A549 (cell line): Measurements from ENCODE around the gene KIFC3. TPM values are rescaled to one million over a fixed set of nuclear protein-coding genes. Genes with fewer than 3 reads are reported as not detected.

Experiments
- ATAC-seq, 2 experiments: fragments of 200-7000 bp in 1 of 2; fragments of >200 bp in 1 of 2; cut with Nextera tagmentation in 1 of 2; cut with Tn5 transposase in 1 of 2; 3 replicates each; pipeline versions ENCODE4 v1.8.0 to v1.9.1; 2018 to 2020; ENCODE audit warnings: mild to moderate bottlenecking in 1 of 2, moderate library complexity in 1 of 2
- CTCF ChIA-PET: fragments of 300-600 bp; sonication (Branson Sonifier 250); formaldehyde crosslinking; extraction: SDS; loops from one replicate; lab custom pipeline; 2021; ENCODE audit warnings: antibody characterized with exemption, inconsistent platforms; lab: Yijun Ruan, JAX
- POLR2A ChIA-PET: fragments of 350-600 bp; formaldehyde crosslinking; extraction: SDS; loops from one replicate; lab custom pipeline; 2021; ENCODE audit warnings: antibody characterized with exemption, inconsistent platforms; lab: Yijun Ruan, JAX
- DNase-seq, 2 experiments: peaks; one replicate each; pipeline versions ENCODE4 v3.0.0 to v3.0.0-alpha.2; 2011 to 2016; ENCODE audit warnings: low read depth in 1 of 2, low spot score in 1 of 2
- FAIRE-seq: peaks from 2 replicates; lab custom pipeline; 2011; peaks lifted over from hg19 to GRCh38; lab: Jason Lieb, UNC
- H3K27ac ChIP-seq, 2 experiments: fragments of >200 bp; sonication (Bioruptor Twin); formaldehyde crosslinking; 3 replicates each; pipeline ENCODE4 v1.5.1; 2016 to 2017
- H3K4me1 ChIP-seq: fragments of >200 bp; sonication (Bioruptor Twin); formaldehyde crosslinking; 3 replicates; pipeline ENCODE4 v1.6.1; 2016
- H3K4me2 ChIP-seq: fragments of >200 bp; sonication (Bioruptor Twin); formaldehyde crosslinking; 3 replicates; pipeline ENCODE4 v1.6.1; 2016
- H3K4me3 ChIP-seq: fragments of >200 bp; sonication (Bioruptor Twin); formaldehyde crosslinking; 3 replicates; pipeline ENCODE4 v1.5.1; 2016
- H3K9me3 ChIP-seq: fragments of >200 bp; sonication (Bioruptor Twin); formaldehyde crosslinking; 3 replicates; pipeline ENCODE4 v1.6.1; 2016
- BHLHE40 ChIP-seq: IDR thresholded peaks from 2 replicates; pipeline ENCODE4 v1.6.1; 2012; ENCODE audit warnings: low read depth, low read length, inconsistent platforms
- CBX8 ChIP-seq: fragments of 200-600 bp; sonication (generic); IDR thresholded peaks from 2 replicates; pipeline ENCODE4 v1.6.1; 2016
- CEBPB ChIP-seq, 2 experiments: fragments of >200 bp in 1 of 2; sonication (Bioruptor Twin) in 1 of 2; formaldehyde crosslinking in 1 of 2; IDR thresholded peaks; 2 replicates each; pipeline ENCODE4 v1.6.1; 2012 to 2016
- CHD2 ChIP-seq: fragments of 150-350 bp; IDR thresholded peaks from 2 replicates; pipeline ENCODE4 v1.6.1; 2014; ENCODE audit warnings: low read length; ENCODE audit not compliant: partially characterized antibody
- EHF ChIP-seq: fragments of 250-450 bp; sonication (Bioruptor Pico); IDR thresholded peaks from 2 replicates; pipeline ENCODE4 v1.5.0; 2020; ENCODE audit warnings: mild to moderate bottlenecking
- FOSL2 ChIP-seq, 2 experiments: fragments of 450-650 bp in 1 of 2; fragments of >200 bp in 1 of 2; sonication (Bioruptor Twin) in 1 of 2; formaldehyde crosslinking; IDR thresholded peaks; 2 replicates each; pipeline versions ENCODE4 v1.5.0 to v1.6.1; 2016 to 2020; ENCODE audit warnings: mild to moderate bottlenecking in 1 of 2, moderate library complexity in 1 of 2
- FOXS1 ChIP-seq: fragments of 250-450 bp; sonication (Bioruptor Pico); IDR thresholded peaks from 2 replicates; pipeline ENCODE4 v1.5.0; 2020; ENCODE audit warnings: mild to moderate bottlenecking, moderate library complexity
- HEYL ChIP-seq: fragments of 250-450 bp; sonication (Bioruptor Pico); IDR thresholded peaks from 2 replicates; pipeline ENCODE4 v1.8.0; 2021; ENCODE audit warnings: mild to moderate bottlenecking, moderate library complexity
- HOXA7 ChIP-seq: fragments of 250-450 bp; sonication (Bioruptor Pico); IDR thresholded peaks from 2 replicates; pipeline ENCODE4 v1.5.0; 2020; ENCODE audit warnings: mild to moderate bottlenecking, moderate library complexity
- JUN ChIP-seq, 2 experiments: fragments of >200 bp; sonication (Bioruptor Twin); formaldehyde crosslinking; IDR thresholded peaks; 2 replicates in 1 of 2; 3 replicates in 1 of 2; pipeline ENCODE4 v1.6.1; 2016 to 2017
- MAFK ChIP-seq: fragments of 450-650 bp; IDR thresholded peaks from 2 replicates; pipeline ENCODE4 v1.6.1; 2014; ENCODE audit not compliant: partially characterized antibody
- NFE2L2 ChIP-seq: fragments of 150-350 bp; conservative IDR thresholded peaks from 2 replicates; pipeline ENCODE4 v1.6.1; 2014; ENCODE audit warnings: low read length
- NR3C1 ChIP-seq: fragments of >200 bp; sonication (Bioruptor Twin); formaldehyde crosslinking; IDR thresholded peaks from 3 replicates; pipeline ENCODE4 v1.6.1; 2017
- POLR2A ChIP-seq: IDR thresholded peaks from 2 replicates; pipeline ENCODE4 v1.6.1; 2012; ENCODE audit warnings: mild to moderate bottlenecking, low read length
- POLR2AphosphoS2 ChIP-seq: conservative IDR thresholded peaks from 2 replicates; pipeline ENCODE4 v1.6.1; 2012; ENCODE audit warnings: low read length, improper control_type of control experiment, inconsistent platforms
- RNF2 ChIP-seq: fragments of 200-600 bp; sonication (generic); IDR thresholded peaks from 2 replicates; pipeline ENCODE4 v1.6.1; 2016; ENCODE audit warnings: low read depth, mild to moderate bottlenecking, antibody characterized with exemption, moderate library complexity, borderline replicate concordance
- SMC3 ChIP-seq: fragments of >200 bp; sonication (Bioruptor Twin); formaldehyde crosslinking; IDR thresholded peaks from 3 replicates; pipeline ENCODE4 v1.6.1; 2018; ENCODE audit warnings: inconsistent platforms
- SREBF2 ChIP-seq: fragments of 450-650 bp; IDR thresholded peaks from 2 replicates; pipeline ENCODE4 v1.6.1; 2014; ENCODE audit warnings: mild to moderate bottlenecking, moderate library complexity
- TFCP2L1 ChIP-seq: fragments of 250-450 bp; sonication (Bioruptor Pico); IDR thresholded peaks from 2 replicates; pipeline ENCODE4 v1.5.0; 2021; ENCODE audit warnings: mild to moderate bottlenecking
- ZC3H11A ChIP-seq: fragments of 450-650 bp; IDR thresholded peaks from 2 replicates; pipeline ENCODE4 v1.6.1; 2014; ENCODE audit warnings: antibody characterized with exemption, mild to moderate bottlenecking
- WGBS: methylation state at CpG from one replicate; pipeline ENCODE4 v1.1.6; 2017; ENCODE audit errors: missing lambda C conversion rate; 5-methylcytosine and 5-hydroxymethylcytosine counted together
- polyA plus RNA-seq, 4 experiments: library from polyadenylated mRNA; depleted of rRNA in 3 of 4; stranded (reverse); fragments of >200 nt; fragmentation: RNase III in 1 of 4; extraction: RNeasy Plus Mini Kit Qiagen cat#74134 plus additional on column Dnase treatment in 1 of 4; gene quantifications; 2 replicates in 3 of 4; 3 replicates in 1 of 4; pipeline ENCODE4 v1.2.3, GENCODE V29; 2011 to 2017
- TF ChIP-seq, protein P1 (sequence below): fragments of >200 bp; sonication (Bioruptor Twin); formaldehyde crosslinking; IDR thresholded peaks from 3 replicates; pipeline ENCODE4 v1.6.1; 2016
- TF ChIP-seq, protein P2 (sequence below): fragments of 250-450 bp; sonication (Bioruptor Pico); IDR thresholded peaks from 2 replicates; pipeline ENCODE4 v1.5.0; 2021; ENCODE audit warnings: mild to moderate bottlenecking, moderate library complexity, borderline replicate concordance
- TF ChIP-seq, protein P3 (sequence below): IDR thresholded peaks from 2 replicates; pipeline ENCODE4 v1.6.1; 2012
- TF ChIP-seq, protein P4 (sequence below): fragments of 450-650 bp; IDR thresholded peaks from 2 replicates; pipeline ENCODE4 v1.6.1; 2014; ENCODE audit warnings: antibody characterized with exemption
- TF ChIP-seq, protein P5 (sequence below): IDR thresholded peaks from 2 replicates; pipeline ENCODE4 v1.6.1; 2012; ENCODE audit warnings: low read depth, borderline replicate concordance
- TF ChIP-seq, protein P6 (sequence below): fragments of 150-350 bp; IDR thresholded peaks from 2 replicates; pipeline ENCODE4 v1.6.1; 2014; ENCODE audit warnings: low read depth, mild to moderate bottlenecking, low read length

Gene KIFC3
- polyA plus RNA-seq, 2 of the 4 experiments (the other 2 are of a cell fraction) = 128 to 178 TPM

DNA sequence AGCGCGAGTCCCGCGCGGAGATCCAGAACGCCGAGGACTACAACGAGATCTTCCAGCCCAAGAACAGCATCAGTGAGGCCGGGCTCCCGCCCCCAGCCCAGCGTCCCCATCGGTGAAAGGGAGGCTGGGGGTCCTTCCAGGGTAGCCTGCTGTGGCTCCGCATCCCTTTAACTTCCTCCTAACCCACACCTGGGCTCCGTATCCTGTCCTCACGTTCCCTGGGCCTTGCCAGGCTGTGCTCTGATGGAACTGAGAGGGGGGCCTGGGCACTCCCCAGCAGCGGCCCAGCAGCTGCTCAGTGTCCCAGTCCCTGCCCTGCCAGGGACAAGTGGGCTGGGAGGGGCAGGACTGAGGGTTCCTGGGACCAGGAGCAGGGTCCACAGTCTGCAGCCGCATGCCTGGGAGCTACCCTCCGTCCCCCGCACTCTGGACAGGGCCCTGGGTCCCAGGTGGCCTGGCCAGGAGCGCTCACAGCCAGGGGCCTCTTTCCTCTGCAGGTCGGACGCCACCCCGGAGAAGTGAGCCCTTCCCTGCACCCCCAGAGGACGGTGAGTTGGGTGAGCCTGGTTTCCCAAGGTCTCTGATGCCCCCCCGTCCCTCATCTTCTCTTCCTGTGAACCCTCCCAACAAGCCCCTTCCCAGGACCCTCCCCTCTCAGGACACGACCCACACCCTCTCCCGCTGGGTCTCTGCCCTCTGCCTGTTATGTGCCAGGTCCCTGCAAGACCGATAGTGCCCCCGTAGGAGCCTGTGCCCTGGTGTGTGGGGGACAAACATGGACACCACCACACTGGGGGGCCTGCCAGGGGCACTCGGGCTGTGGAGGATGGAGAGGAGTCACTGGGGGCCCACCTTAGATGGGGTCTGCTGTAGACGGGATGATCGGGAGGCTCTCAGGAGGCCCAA lies 48.6 kb downstream of the KIFC3 start:
- H3K4me2 ChIP-seq = no peak overlapping the region
- POLR2A ChIA-PET = interaction anchor here (0.6 kb wide), 1 partner anchor 55 kb away, joined by 8 read pairs; no protein-coding TSS in a partner anchor
- 92% methylated on average over 28 of the region's 32 CpGs for WGBS
- H3K9me3 ChIP-seq = no peaks in the 10 kb centered on the region
- peaks cover 41% of the 10 kb centered on the region for H3K4me1 ChIP-seq
- H3K4me3 ChIP-seq = no peak overlapping the region
- peak overlapping the region; percentile 27 to 76; a peak in 2 of 6 replicates for H3K27ac ChIP-seq
- FAIRE-seq = no peak
- CTCF ChIA-PET = interaction anchor here (0.8 to 7.9 kb wide), 3 partner anchors 13 to 178 kb away, joined by 3 to 46 read pairs (median 4); no protein-coding TSS in a partner anchor
- DNase-seq = no peak
- TF ChIP-seq JUN (IDR thresholded peaks at IDR 0.05) = 0 out of 5 replicates have a peak, but pooled peaks of 1 of the 2 experiments have one; percentile 20
- TF ChIP-seq CHD2 = no peak
- no peak for TF ChIP-seq BHLHE40
- TF ChIP-seq, protein P1, sequence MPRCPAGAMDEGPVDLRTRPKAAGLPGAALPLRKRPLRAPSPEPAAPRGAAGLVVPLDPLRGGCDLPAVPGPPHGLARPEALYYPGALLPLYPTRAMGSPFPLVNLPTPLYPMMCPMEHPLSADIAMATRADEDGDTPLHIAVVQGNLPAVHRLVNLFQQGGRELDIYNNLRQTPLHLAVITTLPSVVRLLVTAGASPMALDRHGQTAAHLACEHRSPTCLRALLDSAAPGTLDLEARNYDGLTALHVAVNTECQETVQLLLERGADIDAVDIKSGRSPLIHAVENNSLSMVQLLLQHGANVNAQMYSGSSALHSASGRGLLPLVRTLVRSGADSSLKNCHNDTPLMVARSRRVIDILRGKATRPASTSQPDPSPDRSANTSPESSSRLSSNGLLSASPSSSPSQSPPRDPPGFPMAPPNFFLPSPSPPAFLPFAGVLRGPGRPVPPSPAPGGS = no peak
- TF ChIP-seq ZC3H11A = no peak
- no peak for TF ChIP-seq NR3C1
- TF ChIP-seq CBX8 = no peak
- no peak for TF ChIP-seq POLR2A
- no peak for TF ChIP-seq HEYL (CRISPR knock-in tag)
- TF ChIP-seq SMC3 = no peak
- TF ChIP-seq, protein P2, sequence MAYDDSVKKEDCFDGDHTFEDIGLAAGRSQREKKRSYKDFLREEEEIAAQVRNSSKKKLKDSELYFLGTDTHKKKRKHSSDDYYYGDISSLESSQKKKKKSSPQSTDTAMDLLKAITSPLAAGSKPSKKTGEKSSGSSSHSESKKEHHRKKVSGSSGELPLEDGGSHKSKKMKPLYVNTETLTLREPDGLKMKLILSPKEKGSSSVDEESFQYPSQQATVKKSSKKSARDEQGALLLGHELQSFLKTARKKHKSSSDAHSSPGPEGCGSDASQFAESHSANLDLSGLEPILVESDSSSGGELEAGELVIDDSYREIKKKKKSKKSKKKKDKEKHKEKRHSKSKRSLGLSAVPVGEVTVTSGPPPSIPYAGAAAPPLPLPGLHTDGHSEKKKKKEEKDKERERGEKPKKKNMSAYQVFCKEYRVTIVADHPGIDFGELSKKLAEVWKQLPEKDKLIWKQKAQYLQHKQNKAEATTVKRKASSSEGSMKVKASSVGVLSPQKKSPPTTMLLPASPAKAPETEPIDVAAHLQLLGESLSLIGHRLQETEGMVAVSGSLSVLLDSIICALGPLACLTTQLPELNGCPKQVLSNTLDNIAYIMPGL (CRISPR knock-in tag) = no peak
- peak; percentile 49; the same call in 1 of the 2 replicates for TF ChIP-seq POLR2AphosphoS2
- TF ChIP-seq, protein P3, sequence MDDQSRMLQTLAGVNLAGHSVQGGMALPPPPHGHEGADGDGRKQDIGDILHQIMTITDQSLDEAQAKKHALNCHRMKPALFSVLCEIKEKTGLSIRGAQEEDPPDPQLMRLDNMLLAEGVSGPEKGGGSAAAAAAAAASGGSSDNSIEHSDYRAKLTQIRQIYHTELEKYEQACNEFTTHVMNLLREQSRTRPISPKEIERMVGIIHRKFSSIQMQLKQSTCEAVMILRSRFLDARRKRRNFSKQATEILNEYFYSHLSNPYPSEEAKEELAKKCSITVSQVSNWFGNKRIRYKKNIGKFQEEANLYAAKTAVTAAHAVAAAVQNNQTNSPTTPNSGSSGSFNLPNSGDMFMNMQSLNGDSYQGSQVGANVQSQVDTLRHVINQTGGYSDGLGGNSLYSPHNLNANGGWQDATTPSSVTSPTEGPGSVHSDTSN = no peak
- TF ChIP-seq, protein P4, sequence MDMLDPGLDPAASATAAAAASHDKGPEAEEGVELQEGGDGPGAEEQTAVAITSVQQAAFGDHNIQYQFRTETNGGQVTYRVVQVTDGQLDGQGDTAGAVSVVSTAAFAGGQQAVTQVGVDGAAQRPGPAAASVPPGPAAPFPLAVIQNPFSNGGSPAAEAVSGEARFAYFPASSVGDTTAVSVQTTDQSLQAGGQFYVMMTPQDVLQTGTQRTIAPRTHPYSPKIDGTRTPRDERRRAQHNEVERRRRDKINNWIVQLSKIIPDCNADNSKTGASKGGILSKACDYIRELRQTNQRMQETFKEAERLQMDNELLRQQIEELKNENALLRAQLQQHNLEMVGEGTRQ = no peak
- ATAC-seq = no peak

DNA sequence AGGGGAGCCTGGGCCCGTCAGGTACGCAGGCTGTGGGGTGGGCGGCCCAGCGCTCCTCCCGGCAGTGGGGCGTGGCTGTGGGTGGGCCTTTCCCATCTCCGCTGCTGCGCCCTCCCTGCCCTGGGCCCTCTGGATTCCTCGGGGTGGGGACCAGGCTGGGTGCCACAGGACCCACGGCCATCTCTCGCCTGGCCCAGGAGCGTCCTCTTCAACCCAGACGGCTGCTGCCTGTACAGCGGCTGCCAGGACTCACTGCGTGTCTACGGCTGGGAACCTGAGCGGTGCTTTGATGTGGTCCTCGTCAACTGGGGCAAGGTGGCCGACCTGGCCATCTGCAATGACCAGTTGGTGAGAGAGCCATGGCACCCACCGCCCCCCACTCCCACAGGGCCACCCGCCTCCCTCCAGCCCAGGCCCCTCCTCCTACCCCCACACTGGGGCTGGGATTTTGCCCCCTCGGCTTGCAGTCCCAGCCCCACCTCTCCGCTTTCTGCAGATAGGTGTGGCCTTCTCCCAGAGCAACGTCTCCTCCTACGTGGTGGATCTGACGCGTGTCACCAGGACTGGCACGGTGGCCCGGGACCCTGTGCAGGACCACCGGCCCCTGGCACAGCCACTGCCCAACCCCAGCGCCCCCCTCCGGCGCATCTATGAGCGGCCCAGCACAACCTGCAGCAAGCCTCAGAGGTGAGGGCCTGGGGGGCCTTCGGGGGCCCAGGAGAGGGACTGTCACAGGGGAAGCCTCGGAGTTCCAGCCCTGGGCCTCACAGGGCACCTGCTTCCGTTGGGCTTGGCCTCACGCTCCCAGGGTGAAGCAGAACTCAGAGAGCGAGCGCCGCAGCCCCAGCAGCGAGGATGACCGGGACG lies 49.5 kb downstream of the KIFC3 start:
- FAIRE-seq (no peak), DNase-seq (no peak), ATAC-seq (no peak)
- CTCF ChIA-PET = interaction anchor here (0.9 to 7.9 kb wide), 5 partner anchors 12 to 177 kb away, joined by 6 to 46 read pairs (median 7); no protein-coding TSS in a partner anchor
- H3K4me1 ChIP-seq = peaks cover 34% of the 10 kb centered on the region
- POLR2A ChIA-PET = no interaction called here
- H3K4me2 ChIP-seq = no peak overlapping the region
- H3K4me3 ChIP-seq = no peak overlapping the region
- H3K27ac ChIP-seq = no peak overlapping the region
- 90% methylated on average over 22 of the region's 44 CpGs for WGBS
- TF ChIP-seq, protein P5, sequence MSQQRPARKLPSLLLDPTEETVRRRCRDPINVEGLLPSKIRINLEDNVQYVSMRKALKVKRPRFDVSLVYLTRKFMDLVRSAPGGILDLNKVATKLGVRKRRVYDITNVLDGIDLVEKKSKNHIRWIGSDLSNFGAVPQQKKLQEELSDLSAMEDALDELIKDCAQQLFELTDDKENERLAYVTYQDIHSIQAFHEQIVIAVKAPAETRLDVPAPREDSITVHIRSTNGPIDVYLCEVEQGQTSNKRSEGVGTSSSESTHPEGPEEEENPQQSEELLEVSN = no peak
- TF ChIP-seq TFCP2L1 (CRISPR knock-in tag) (no peak), BHLHE40 (no peak), NR3C1 (no peak), CEBPB (IDR thresholded peaks at IDR 0.05) (no peak), HOXA7 (CRISPR knock-in tag) (no peak), JUN (IDR thresholded peaks at IDR 0.05) (no peak), FOSL2 (IDR thresholded peaks at IDR 0.05) (no peak), FOSL2 (CRISPR knock-in tag; IDR thresholded peaks at IDR 0.05) (no peak), RNF2 (no peak), EHF (no peak), NFE2L2 (no peak), FOXS1 (no peak), SREBF2 (no peak), MAFK (no peak)
- TF ChIP-seq, protein P4 = no peak
- TF ChIP-seq, protein P6, sequence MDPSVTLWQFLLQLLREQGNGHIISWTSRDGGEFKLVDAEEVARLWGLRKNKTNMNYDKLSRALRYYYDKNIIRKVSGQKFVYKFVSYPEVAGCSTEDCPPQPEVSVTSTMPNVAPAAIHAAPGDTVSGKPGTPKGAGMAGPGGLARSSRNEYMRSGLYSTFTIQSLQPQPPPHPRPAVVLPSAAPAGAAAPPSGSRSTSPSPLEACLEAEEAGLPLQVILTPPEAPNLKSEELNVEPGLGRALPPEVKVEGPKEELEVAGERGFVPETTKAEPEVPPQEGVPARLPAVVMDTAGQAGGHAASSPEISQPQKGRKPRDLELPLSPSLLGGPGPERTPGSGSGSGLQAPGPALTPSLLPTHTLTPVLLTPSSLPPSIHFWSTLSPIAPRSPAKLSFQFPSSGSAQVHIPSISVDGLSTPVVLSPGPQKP = no peak
- TF ChIP-seq, all 56 proteins: peak for 0
- no peaks in the 10 kb centered on the region for H3K9me3 ChIP-seq
